HEK293 (cell line): Measurements from ENCODE around the gene CD47.

Experiments used
- ATF2 ChIP-seq: fragments of 450-650 bp; formaldehyde crosslinking; IDR thresholded peaks from 2 replicates; pipeline ENCODE4 v1.5.1; 2016; ENCODE audit warnings: missing biosample characterization, missing genetic modification characterization, low read depth
- CTCF ChIP-seq: fragments of 450-650 bp; formaldehyde crosslinking; IDR thresholded peaks from 2 replicates; pipeline ENCODE4 v1.5.1; 2016; ENCODE audit warnings: missing biosample characterization, missing genetic modification characterization
- KLF1 ChIP-seq: fragments of 450-650 bp; formaldehyde crosslinking; IDR thresholded peaks from 2 replicates; pipeline ENCODE4 v1.5.1; 2016; ENCODE audit warnings: missing biosample characterization, missing genetic modification characterization
- PATZ1 ChIP-seq: fragments of 450-650 bp; formaldehyde crosslinking; IDR thresholded peaks from 2 replicates; pipeline ENCODE4 v1.5.1; 2016; ENCODE audit warnings: missing biosample characterization, missing genetic modification characterization
- WT1 ChIP-seq: fragments of 450-650 bp; formaldehyde crosslinking; IDR thresholded peaks from 2 replicates; pipeline ENCODE4 v1.5.1; 2016; ENCODE audit warnings: missing biosample characterization, missing genetic modification characterization
- ZBTB21 ChIP-seq: fragments of 450-650 bp; formaldehyde crosslinking; IDR thresholded peaks from 2 replicates; pipeline ENCODE4 v1.5.1; 2017; ENCODE audit warnings: missing biosample characterization, missing genetic modification characterization
- ZBTB48 ChIP-seq: fragments of 450-650 bp; formaldehyde crosslinking; IDR thresholded peaks from 2 replicates; pipeline ENCODE4 v1.5.1; 2016; ENCODE audit warnings: missing biosample characterization, missing genetic modification characterization
- ZNF223 ChIP-seq: fragments of 450-650 bp; formaldehyde crosslinking; IDR thresholded peaks from 2 replicates; pipeline ENCODE4 v1.5.1; 2016; ENCODE audit warnings: missing biosample characterization, missing genetic modification characterization
- ZNF274 ChIP-seq, 2 experiments: fragments of 200-500 bp in 1 of 2; fragments of 450-650 bp in 1 of 2; sonication (Bioruptor generic) in 1 of 2; formaldehyde crosslinking in 1 of 2; IDR thresholded peaks; 2 replicates each; pipeline versions ENCODE4 v1.5.1 to v1.6.1; 2014 to 2016; ENCODE audit warnings: borderline replicate concordance in 1 of 2, inconsistent platforms in 1 of 2, low read length in 1 of 2, missing biosample characterization in 1 of 2, missing genetic modification characterization in 1 of 2
- ZNF664 ChIP-seq: fragments of 450-650 bp; formaldehyde crosslinking; IDR thresholded peaks from 2 replicates; pipeline ENCODE4 v1.5.1; 2016; ENCODE audit warnings: missing biosample characterization, missing genetic modification characterization

- no peak for TF ChIP-seq KLF1
- TF ChIP-seq CTCF (tag by site-specific recombination), result no peak
- TF ChIP-seq ZNF223 (tag by site-specific recombination), result no peak
- TF ChIP-seq ATF2, result no peak
- TF ChIP-seq ZNF664 (tag by site-specific recombination), result no peak
- TF ChIP-seq ZBTB21 (tag by site-specific recombination), result no peak
- no peak for TF ChIP-seq PATZ1 (tag by site-specific recombination)
- no peak for TF ChIP-seq ZNF274 (IDR thresholded peaks at IDR 0.05; ENCODE audit: low read length)
- TF ChIP-seq ZNF274 (tag by site-specific recombination; IDR thresholded peaks at IDR 0.05; ENCODE audit: borderline replicate concordance), result no peak
- no peak for TF ChIP-seq WT1 (tag by site-specific recombination)
- no peak for TF ChIP-seq ZBTB48 (tag by site-specific recombination)
Measured at GRCh38 chr3:108134555-108134880, 43.7 kb upstream of the CD47 start.
